Central memory CD8-positive, alpha-beta T cell (primary cell): ENCODE data around the gene NAA20.

Experiments used
- ATAC-seq: fragments of 150-1000 bp; cut with Tn5 transposase; replicated peaks from 2 replicates; pipeline ENCODE4 v1.10.0; 2022; ENCODE audit warnings: mild to moderate bottlenecking, moderate FRiP score, moderate number of reproducible peaks; ENCODE audit not compliant: poor library complexity, severe bottlenecking; ENCODE audit errors: extremely low read depth
- DNase-seq, 2 donors: peaks; one replicate each; pipeline ENCODE4 v3.0.0; 2021; ENCODE audit warnings: low spot score in 2 of 2
- H3K27ac Mint-ChIP-seq: one replicate; pipeline ENCODE4 v1.8.0; 2022; ENCODE audit warnings: low read depth, mild to moderate bottlenecking, moderate library complexity, mixed read lengths
- H3K27me3 Mint-ChIP-seq: one replicate; pipeline ENCODE4 v1.8.0; 2022; ENCODE audit warnings: mixed read lengths
- H3K36me3 Mint-ChIP-seq: one replicate; pipeline ENCODE4 v1.8.0; 2022; ENCODE audit warnings: mild to moderate bottlenecking, moderate library complexity, mixed read lengths; ENCODE audit not compliant: insufficient read depth
- H3K4me1 Mint-ChIP-seq: one replicate; pipeline ENCODE4 v1.8.0; 2022; ENCODE audit warnings: mixed read lengths
- H3K4me3 Mint-ChIP-seq: one replicate; pipeline ENCODE4 v1.8.0; 2022; ENCODE audit warnings: mild to moderate bottlenecking, moderate library complexity, mixed read lengths
- H3K9me3 Mint-ChIP-seq: one replicate; pipeline ENCODE4 v1.8.0; 2022; ENCODE audit warnings: mixed read lengths

The NAA20 gene

GRCh38 chr20:20076297-20077065 is 59.3 kb downstream of the NAA20 start:
- peaks cover 24% of the 10 kb centered on the region for H3K27me3 Mint-ChIP-seq
- no peaks in the 10 kb centered on the region for H3K9me3 Mint-ChIP-seq
- ATAC-seq (no peak), DNase-seq (no peak)
- no peaks in the 10 kb centered on the region for H3K4me1 Mint-ChIP-seq
- H3K36me3 Mint-ChIP-seq: no peaks in the 10 kb centered on the region
- H3K4me3 Mint-ChIP-seq: no peak overlapping the region
- no peak overlapping the region for H3K27ac Mint-ChIP-seq

DNA sequence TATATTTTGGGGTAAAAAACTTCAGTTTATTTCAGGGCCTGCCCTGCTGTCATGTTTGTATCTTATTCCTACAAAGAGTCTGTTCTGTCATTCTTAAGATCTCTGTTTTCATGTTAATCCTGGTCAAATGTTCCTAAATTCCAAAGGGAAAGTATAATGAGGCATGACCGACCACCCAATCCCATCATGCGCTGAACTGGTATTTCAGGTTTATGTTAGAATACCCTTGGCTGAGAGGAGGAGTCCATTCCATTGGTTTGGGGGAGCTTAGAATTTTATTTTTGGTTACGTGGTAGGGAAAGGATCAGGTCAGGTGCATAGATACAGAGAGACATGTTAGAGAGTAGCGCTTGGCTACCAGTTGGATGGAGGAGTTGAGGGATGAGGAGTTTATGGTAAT is 60.9 kb downstream of the NAA20 start:
- no peak for ATAC-seq
- no peak overlapping the region for H3K4me3 Mint-ChIP-seq
- no peaks in the 10 kb centered on the region for H3K36me3 Mint-ChIP-seq
- H3K9me3 Mint-ChIP-seq: no peaks in the 10 kb centered on the region
- H3K27me3 Mint-ChIP-seq: peaks cover 24% of the 10 kb centered on the region
- H3K4me1 Mint-ChIP-seq: no peaks in the 10 kb centered on the region
- no peak for DNase-seq
- no peak overlapping the region for H3K27ac Mint-ChIP-seq

- DNase-seq (no peak), ATAC-seq (no peak)
- no peaks in the 10 kb centered on the region for H3K9me3 Mint-ChIP-seq
- no peak overlapping the region for H3K27ac Mint-ChIP-seq
- no peaks in the 10 kb centered on the region for H3K4me1 Mint-ChIP-seq
- H3K36me3 Mint-ChIP-seq: no peaks in the 10 kb centered on the region
- no peak overlapping the region for H3K4me3 Mint-ChIP-seq
- peaks cover 24% of the 10 kb centered on the region for H3K27me3 Mint-ChIP-seq
Measured at GRCh38 chr20:20079102-20079784, 62.1 kb downstream of the NAA20 start.
